Measurements from ENCODE around the gene MOSMO.

The MOSMO gene

GRCh38 chr16:22053921-22054341 is 46.0 kb downstream of the MOSMO start:
- DNase-seq, result no peak

GRCh38 chr16:22054847-22055590 is 47.1 kb downstream of the MOSMO start:
- DNase-seq, result no peak

GRCh38 chr16:22055881-22056280 is 48.0 kb downstream of the MOSMO start:
- DNase-seq, result no peak

- DNase-seq, result no peak
Observed at GRCh38 chr16:22063888-22064467, 56.1 kb downstream of the MOSMO start.

- DNase-seq, result no peak
Observed at GRCh38 chr16:22065252-22065651, 57.3 kb downstream of the MOSMO start.

- no peak for DNase-seq
Observed at GRCh38 chr16:22070361-22071330, 62.7 kb downstream of the MOSMO start.

GRCh38 chr16:22071331-22071910 is 63.5 kb downstream of the MOSMO start:
- DNase-seq, result no peak

GRCh38 chr16:22073350-22073749 is 65.4 kb downstream of the MOSMO start:
- DNase-seq, result no peak

- no peak for DNase-seq
Observed at GRCh38 chr16:22075043-22075757, 67.3 kb downstream of the MOSMO start.

GRCh38 chr16:22075776-22076175 is 67.9 kb downstream of the MOSMO start:
- DNase-seq, result no peak

GRCh38 chr16:22077700-22078313 is 69.9 kb downstream of the MOSMO start:
- DNase-seq, result peak; percentile 68

GRCh38 chr16:22078656-22079055 is 70.7 kb downstream of the MOSMO start:
- DNase-seq, result no peak

- DNase-seq, result no peak
Observed at GRCh38 chr16:22081050-22081449, 73.1 kb downstream of the MOSMO start.

GRCh38 chr16:22086440-22086839 is 78.5 kb downstream of the MOSMO start:
- DNase-seq, result no peak

- no peak for DNase-seq
Observed at GRCh38 chr16:22088642-22089041, 80.7 kb downstream of the MOSMO start.

- DNase-seq, result no peak
Observed at GRCh38 chr16:22089910-22090309, 82.0 kb downstream of the MOSMO start.

GRCh38 chr16:22091721-22092120 is 83.8 kb downstream of the MOSMO start:
- DNase-seq, result no peak

- DNase-seq, result no peak
Observed at GRCh38 chr16:22092143-22092933, 84.4 kb downstream of the MOSMO start, which contains the start of gene VWA3A. Gene VWA3A, plus strand, starts transcription at chr16:22092541. Its CDS starts 97 bp downstream, at chr16:22092638.

- DNase-seq, result no peak
Observed at GRCh38 chr16:22093331-22093730, 85.4 kb downstream of the MOSMO start.

- no peak for DNase-seq
Observed at GRCh38 chr16:22093996-22094395, 86.1 kb downstream of the MOSMO start.
